Measurements from ENCODE around the gene WAPL. TPM values are rescaled to one million over a fixed set of nuclear protein-coding genes. Genes with fewer than 3 reads are reported as not detected.

Gene WAPL
- 14.9 to 19.3 TPM (median 17.0 TPM) in 5 replicates for total RNA-seq (2022; extraction: Qiagen RNA extraction; ENCODE audit: low read depth)

DNA sequence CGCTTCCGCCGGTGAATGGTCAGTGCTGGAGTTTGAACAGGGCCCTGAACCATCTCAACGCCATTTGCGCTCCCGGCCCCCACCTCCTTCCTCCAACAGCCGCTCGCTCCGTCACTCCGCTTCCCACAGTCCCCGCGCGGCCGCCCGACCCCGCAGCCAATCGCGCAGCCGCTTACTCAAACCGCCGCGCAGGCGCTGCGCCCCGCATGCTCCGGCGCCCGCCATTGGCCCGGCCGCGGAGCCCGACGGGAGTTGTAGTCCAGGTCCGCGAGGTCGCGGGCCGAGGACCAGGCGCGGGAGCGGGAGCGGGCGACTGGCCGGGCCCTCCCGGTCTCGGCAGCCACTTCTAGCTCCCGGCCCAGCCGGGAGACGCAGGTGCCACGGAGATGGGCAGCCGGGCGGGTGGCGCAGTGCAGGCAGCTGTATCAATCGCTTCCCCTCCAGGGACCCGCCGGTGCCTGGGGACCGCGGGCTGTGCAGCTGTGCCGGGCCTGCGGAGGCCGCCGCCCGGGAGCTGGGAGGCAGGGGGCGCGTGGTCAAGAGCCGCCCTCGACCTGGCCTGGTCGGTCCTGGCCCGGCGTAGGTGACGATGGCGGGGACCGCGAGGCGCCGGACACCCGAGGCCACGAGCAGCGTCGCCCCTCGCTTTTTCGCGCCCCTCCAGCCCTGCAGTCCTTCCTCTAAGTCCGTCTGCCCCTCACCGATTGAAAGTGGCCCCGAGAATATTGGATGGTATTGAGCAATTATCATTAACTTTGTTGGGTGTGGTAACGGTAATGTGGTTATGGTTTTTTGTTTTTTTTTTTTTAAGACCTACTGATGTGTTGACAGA is at the start of gene WAPL:
TSS of gene WAPL (minus strand) at position 115 of the 832 bp plus-strand sequence. CDS start 3,723 bp downstream, outside the sequence.

Other genes starting within 250 kb of the WAPL start
- gene GRID1, start 155.0 kb downstream of the WAPL start, total RNA-seq (2022; extraction: Qiagen RNA extraction; ENCODE audit: low read depth) = 0.19 to 0.38 TPM (median 0.30 TPM) in 5 replicates
- not detected in 5 replicates for gene OPN4, start 132.8 kb upstream of the WAPL start, total RNA-seq (2022; extraction: Qiagen RNA extraction; ENCODE audit: low read depth)
- 0.02 to 0.08 TPM (median 0.06 TPM) in 5 replicates for gene LDB3, start 146.7 kb upstream of the WAPL start, total RNA-seq (2022; extraction: Qiagen RNA extraction; ENCODE audit: low read depth)
- 24.1 to 29.5 TPM (median 28.8 TPM) in 5 replicates for gene BMPR1A, start 234.8 kb upstream of the WAPL start, total RNA-seq (2022; extraction: Qiagen RNA extraction; ENCODE audit: low read depth)